ENCODE measurements around the gene MAPK8IP1.

MAPK8IP1 gene

GRCh38 chr11:45925550-45925949 lies 40.1 kb downstream of the MAPK8IP1 start:
- Histone ChIP-seq H3K9me3 (ENCODE audit: insufficient read depth, low read length) (no peaks in the 10 kb centered on the region), H3K27me3 (ENCODE audit: insufficient read depth, insufficient read length) (peaks cover 21% of the 10 kb centered on the region), H3K4me1 (ENCODE audit: insufficient read depth, insufficient read length) (peaks cover 17% of the 10 kb centered on the region), H3K36me3 (ENCODE audit: insufficient read depth, insufficient read length, low read length) (peaks cover 29% of the 10 kb centered on the region), H3K9ac (ENCODE audit: insufficient read length, low read depth) (no peak overlapping the region), H3K4me3 (ENCODE audit: insufficient read length, low read depth) (no peak overlapping the region)
- TF ChIP-seq SUZ12 (IDR thresholded peaks at IDR 0.05; ENCODE audit: extremely low read depth, insufficient read depth, insufficient read length) (no peak), ZNF274 (IDR thresholded peaks at IDR 0.05; ENCODE audit: low read depth, low read length) (no peak), YY1 (IDR thresholded peaks at IDR 0.05; ENCODE audit: insufficient read depth, insufficient read length) (no peak)
- no peak for DNase-seq (ENCODE audit: low read depth, low spot score)

DNA sequence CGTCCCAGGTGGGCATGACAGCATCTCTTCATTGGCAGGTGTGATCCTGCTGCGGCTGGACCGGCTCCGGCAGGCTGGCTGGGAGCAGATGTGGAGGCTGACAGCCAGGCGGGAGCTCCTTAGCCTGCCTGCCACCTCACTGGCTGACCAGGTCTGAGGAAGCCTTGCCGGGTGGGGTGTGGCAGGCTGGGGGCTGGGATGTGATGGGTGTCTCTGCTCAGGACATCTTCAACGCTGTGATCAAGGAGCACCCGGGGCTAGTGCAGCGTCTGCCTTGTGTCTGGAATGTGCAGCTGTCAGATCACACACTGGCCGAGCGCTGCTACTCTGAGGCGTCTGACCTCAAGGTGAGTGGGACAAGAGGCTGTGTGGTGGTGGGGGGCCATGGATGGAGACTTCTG lies 40.5 kb downstream of the MAPK8IP1 start:
- no peak for TF ChIP-seq ZNF274 (IDR thresholded peaks at IDR 0.05; ENCODE audit: low read depth, low read length)
- no peak for TF ChIP-seq SUZ12 (IDR thresholded peaks at IDR 0.05; ENCODE audit: extremely low read depth, insufficient read depth, insufficient read length)
- TF ChIP-seq YY1 (IDR thresholded peaks at IDR 0.05; ENCODE audit: insufficient read depth, insufficient read length): no peak
- DNase-seq (ENCODE audit: low read depth, low spot score): no peak
- Histone ChIP-seq H3K9me3 (ENCODE audit: insufficient read depth, low read length) (no peaks in the 10 kb centered on the region), H3K4me1 (ENCODE audit: insufficient read depth, insufficient read length) (peaks cover 15% of the 10 kb centered on the region), H3K36me3 (ENCODE audit: insufficient read depth, insufficient read length, low read length) (peaks cover 30% of the 10 kb centered on the region), H3K4me3 (ENCODE audit: insufficient read length, low read depth) (no peak overlapping the region), H3K9ac (ENCODE audit: insufficient read length, low read depth) (no peak overlapping the region), H3K27me3 (ENCODE audit: insufficient read depth, insufficient read length) (peaks cover 17% of the 10 kb centered on the region)

DNA sequence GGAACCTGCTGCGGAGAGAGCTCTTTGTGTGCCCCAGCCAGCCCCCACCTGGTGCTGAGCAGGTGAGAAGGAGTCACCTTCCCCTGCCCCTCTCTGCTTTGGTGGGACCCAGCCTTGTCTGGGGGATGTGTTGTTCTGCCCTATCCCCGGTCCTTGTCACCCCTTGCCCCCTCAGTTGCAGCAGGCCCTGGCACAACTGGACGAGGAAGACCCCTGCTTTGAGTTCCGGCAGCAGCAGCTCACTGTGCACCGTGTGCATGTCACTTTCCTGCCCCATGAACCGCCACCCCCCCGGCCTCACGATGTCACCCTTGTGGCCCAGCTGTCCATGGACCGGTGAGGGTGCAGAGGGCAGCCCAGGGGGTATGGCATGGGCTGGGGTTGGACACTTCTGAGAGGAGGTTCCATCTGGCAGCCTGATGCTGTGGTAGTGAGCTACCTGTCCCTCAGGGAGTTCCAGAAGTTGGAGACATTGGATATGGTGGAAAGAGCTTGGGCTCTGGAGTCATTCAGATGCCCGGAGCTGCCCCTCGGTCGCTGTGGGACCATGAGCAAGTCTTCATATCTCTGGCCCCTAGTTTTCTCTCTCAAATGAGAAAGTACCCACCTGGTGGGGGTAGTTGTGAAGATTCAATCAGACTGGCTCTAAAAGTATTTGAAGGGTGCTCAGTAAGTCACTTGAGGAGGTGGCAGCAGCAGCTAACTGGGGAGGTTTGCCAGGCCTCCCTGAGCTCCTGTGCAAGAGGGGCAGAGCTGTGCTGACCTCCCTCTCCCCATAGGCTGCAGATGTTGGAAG lies 41.3 kb downstream of the MAPK8IP1 start:
- H3K9ac ChIP-seq (ENCODE audit: insufficient read length, low read depth): no peak overlapping the region
- no peak overlapping the region for H3K4me3 ChIP-seq (ENCODE audit: insufficient read length, low read depth)
- H3K27me3 ChIP-seq (ENCODE audit: insufficient read depth, insufficient read length): peaks cover 10% of the 10 kb centered on the region
- no peaks in the 10 kb centered on the region for H3K9me3 ChIP-seq (ENCODE audit: insufficient read depth, low read length)
- TF ChIP-seq ZNF274 (IDR thresholded peaks at IDR 0.05; ENCODE audit: low read depth, low read length): no peak
- TF ChIP-seq SUZ12 (IDR thresholded peaks at IDR 0.05; ENCODE audit: extremely low read depth, insufficient read depth, insufficient read length): no peak
- no peak for TF ChIP-seq YY1 (IDR thresholded peaks at IDR 0.05; ENCODE audit: insufficient read depth, insufficient read length)
- DNase-seq (ENCODE audit: low read depth, low spot score): no peak
- peaks cover 11% of the 10 kb centered on the region for H3K4me1 ChIP-seq (ENCODE audit: insufficient read depth, insufficient read length)
- peaks cover 32% of the 10 kb centered on the region for H3K36me3 ChIP-seq (ENCODE audit: insufficient read depth, insufficient read length, low read length)

GRCh38 chr11:45927332-45927683 lies 41.9 kb downstream of the MAPK8IP1 start:
- peaks cover 38% of the 10 kb centered on the region for H3K36me3 ChIP-seq (ENCODE audit: insufficient read depth, insufficient read length, low read length)
- H3K9ac ChIP-seq (ENCODE audit: insufficient read length, low read depth): no peak overlapping the region
- H3K27me3 ChIP-seq (ENCODE audit: insufficient read depth, insufficient read length): peaks cover 8% of the 10 kb centered on the region
- DNase-seq (ENCODE audit: low read depth, low spot score): no peak
- TF ChIP-seq YY1 (IDR thresholded peaks at IDR 0.05; ENCODE audit: insufficient read depth, insufficient read length) (no peak), ZNF274 (IDR thresholded peaks at IDR 0.05; ENCODE audit: low read depth, low read length) (no peak), SUZ12 (IDR thresholded peaks at IDR 0.05; ENCODE audit: extremely low read depth, insufficient read depth, insufficient read length) (no peak)
- H3K4me1 ChIP-seq (ENCODE audit: insufficient read depth, insufficient read length): peaks cover 11% of the 10 kb centered on the region
- H3K9me3 ChIP-seq (ENCODE audit: insufficient read depth, low read length): no peaks in the 10 kb centered on the region
- no peak overlapping the region for H3K4me3 ChIP-seq (ENCODE audit: insufficient read length, low read depth)

GRCh38 chr11:45927684-45928413 lies 42.4 kb downstream of the MAPK8IP1 start:
- DNase-seq (ENCODE audit: low read depth, low spot score): no peak
- no peaks in the 10 kb centered on the region for H3K9me3 ChIP-seq (ENCODE audit: insufficient read depth, low read length)
- TF ChIP-seq SUZ12 (IDR thresholded peaks at IDR 0.05; ENCODE audit: extremely low read depth, insufficient read depth, insufficient read length): no peak
- TF ChIP-seq ZNF274 (IDR thresholded peaks at IDR 0.05; ENCODE audit: low read depth, low read length): no peak
- TF ChIP-seq YY1 (IDR thresholded peaks at IDR 0.05; ENCODE audit: insufficient read depth, insufficient read length): no peak
- H3K9ac ChIP-seq (ENCODE audit: insufficient read length, low read depth): no peak overlapping the region
- H3K4me1 ChIP-seq (ENCODE audit: insufficient read depth, insufficient read length): peaks cover 11% of the 10 kb centered on the region
- H3K36me3 ChIP-seq (ENCODE audit: insufficient read depth, insufficient read length, low read length): peaks cover 42% of the 10 kb centered on the region
- H3K4me3 ChIP-seq (ENCODE audit: insufficient read length, low read depth): no peak overlapping the region
- peaks cover 7% of the 10 kb centered on the region for H3K27me3 ChIP-seq (ENCODE audit: insufficient read depth, insufficient read length)

- H3K9ac ChIP-seq (ENCODE audit: insufficient read length, low read depth): no peak overlapping the region
- no peak for TF ChIP-seq ZNF274 (IDR thresholded peaks at IDR 0.05; ENCODE audit: low read depth, low read length)
- no peak for TF ChIP-seq YY1 (IDR thresholded peaks at IDR 0.05; ENCODE audit: insufficient read depth, insufficient read length)
- TF ChIP-seq SUZ12 (IDR thresholded peaks at IDR 0.05; ENCODE audit: extremely low read depth, insufficient read depth, insufficient read length): no peak
- H3K4me1 ChIP-seq (ENCODE audit: insufficient read depth, insufficient read length): peaks cover 7% of the 10 kb centered on the region
- no peaks in the 10 kb centered on the region for H3K27me3 ChIP-seq (ENCODE audit: insufficient read depth, insufficient read length)
- peaks cover 50% of the 10 kb centered on the region for H3K36me3 ChIP-seq (ENCODE audit: insufficient read depth, insufficient read length, low read length)
- no peak for DNase-seq (ENCODE audit: low read depth, low spot score)
- H3K9me3 ChIP-seq (ENCODE audit: insufficient read depth, low read length): no peaks in the 10 kb centered on the region
- H3K4me3 ChIP-seq (ENCODE audit: insufficient read length, low read depth): no peak overlapping the region
These were observed 43.2 kb downstream of the MAPK8IP1 start for GRCh38 chr11:45928535-45929215.
